Gastrocnemius medialis (tissue), 4 donors: ENCODE measurements around the gene RERE.
"Not testable (repeated sequence)": the region's sequence is repeated elsewhere in the genome, so short reads cannot be mapped to it uniquely, and the experiment has no call there.

Experiments used
- POLR2A ChIP-seq, 2 donors: fragments of 450-650 bp; IDR thresholded peaks; one replicate each; pipeline ENCODE4 v1.6.1; 2017; ENCODE audit warnings: antibody characterized with exemption in 2 of 2, mild to moderate bottlenecking in 2 of 2, moderate library complexity in 2 of 2
- TF ChIP-seq, protein P1 (sequence below), 5 experiments: fragments of 450-650 bp in 3 of 5; fragments of 200-600 bp in 2 of 5; sonication (generic) in 2 of 5; IDR thresholded peaks in 4 of 5; conservative IDR thresholded peaks in 1 of 5; 1 replicate in 4 of 5; 2 replicates in 1 of 5; pipeline ENCODE4 v1.5.1; 2016 to 2019; ENCODE audit warnings: antibody characterized with exemption in 5 of 5, mild to moderate bottlenecking in 3 of 5, moderate library complexity in 3 of 5

- TF ChIP-seq, protein P1, sequence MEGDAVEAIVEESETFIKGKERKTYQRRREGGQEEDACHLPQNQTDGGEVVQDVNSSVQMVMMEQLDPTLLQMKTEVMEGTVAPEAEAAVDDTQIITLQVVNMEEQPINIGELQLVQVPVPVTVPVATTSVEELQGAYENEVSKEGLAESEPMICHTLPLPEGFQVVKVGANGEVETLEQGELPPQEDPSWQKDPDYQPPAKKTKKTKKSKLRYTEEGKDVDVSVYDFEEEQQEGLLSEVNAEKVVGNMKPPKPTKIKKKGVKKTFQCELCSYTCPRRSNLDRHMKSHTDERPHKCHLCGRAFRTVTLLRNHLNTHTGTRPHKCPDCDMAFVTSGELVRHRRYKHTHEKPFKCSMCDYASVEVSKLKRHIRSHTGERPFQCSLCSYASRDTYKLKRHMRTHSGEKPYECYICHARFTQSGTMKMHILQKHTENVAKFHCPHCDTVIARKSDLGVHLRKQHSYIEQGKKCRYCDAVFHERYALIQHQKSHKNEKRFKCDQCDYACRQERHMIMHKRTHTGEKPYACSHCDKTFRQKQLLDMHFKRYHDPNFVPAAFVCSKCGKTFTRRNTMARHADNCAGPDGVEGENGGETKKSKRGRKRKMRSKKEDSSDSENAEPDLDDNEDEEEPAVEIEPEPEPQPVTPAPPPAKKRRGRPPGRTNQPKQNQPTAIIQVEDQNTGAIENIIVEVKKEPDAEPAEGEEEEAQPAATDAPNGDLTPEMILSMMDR (IDR thresholded peaks at IDR 0.05 in 4 of 5, conservative IDR thresholded peaks at IDR 0.05 in 1 of 5): not testable (repeated sequence)
- not testable (repeated sequence) for TF ChIP-seq POLR2A (IDR thresholded peaks at IDR 0.05)
Observed at GRCh38 chr1:8830732-8831131, 13.3 kb upstream of the RERE start.
